Head of caudate nucleus (tissue), 42 donors: ENCODE measurements around the gene CYP27B1.

Experiments used
- DNase-seq, 42 donors: peaks; one replicate each; pipeline versions ENCODE4 v3.0.0 to v3.0.0-alpha.2; 2020 to 2021; ENCODE audit warnings: mixed read lengths in 7 of 42
- intact Hi-C: fragments of 100-400 bp; cut with DNase I; formaldehyde crosslinking; loops from one replicate; pipeline ENCODE4 v1.15.0; 2022

CYP27B1 gene

DNA sequence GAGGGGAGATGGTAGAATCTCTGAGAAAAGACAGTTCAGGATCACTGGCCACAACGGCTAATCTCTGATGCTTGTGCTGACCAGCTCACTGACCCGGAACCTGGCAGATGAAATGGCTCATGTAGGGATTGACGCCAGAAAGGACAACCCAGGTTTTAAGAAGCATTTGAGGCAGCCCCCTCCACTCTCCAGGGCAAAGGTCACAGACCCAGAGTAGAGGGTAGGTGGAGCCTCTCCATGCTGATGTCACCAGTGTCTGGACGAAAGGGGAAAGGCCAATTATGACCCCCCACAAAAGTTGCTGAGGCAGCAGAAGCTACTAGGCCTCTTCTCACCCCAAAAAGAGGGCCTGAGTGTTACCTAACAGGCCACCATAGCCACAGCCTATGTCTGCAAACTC lies 3.9 kb upstream of the CYP27B1 start:
- DNase-seq: no peak
- intact Hi-C loops: no loop called here

DNA sequence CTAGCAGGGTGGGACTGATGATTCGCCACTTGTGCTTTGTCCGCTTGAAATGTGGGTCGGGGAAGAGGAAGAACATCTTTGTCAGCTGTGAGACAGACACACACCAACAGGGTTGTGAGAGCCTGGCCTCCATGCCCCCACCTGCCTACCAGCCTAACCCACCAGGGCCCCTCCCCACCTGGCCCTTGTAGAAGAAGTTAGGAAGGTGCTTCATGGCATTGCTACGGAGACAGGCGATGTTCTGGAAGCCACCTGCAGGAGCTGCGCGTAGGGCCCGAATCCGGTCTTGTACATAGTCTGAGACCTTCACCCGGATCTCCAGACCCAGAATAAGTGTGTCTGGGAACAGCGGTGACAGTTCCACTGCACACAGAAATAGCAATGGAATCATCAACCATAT lies 2.7 kb upstream of the CYP27B1 start:
- DNase-seq: no peak
- intact Hi-C loops: no loop called here

DNA sequence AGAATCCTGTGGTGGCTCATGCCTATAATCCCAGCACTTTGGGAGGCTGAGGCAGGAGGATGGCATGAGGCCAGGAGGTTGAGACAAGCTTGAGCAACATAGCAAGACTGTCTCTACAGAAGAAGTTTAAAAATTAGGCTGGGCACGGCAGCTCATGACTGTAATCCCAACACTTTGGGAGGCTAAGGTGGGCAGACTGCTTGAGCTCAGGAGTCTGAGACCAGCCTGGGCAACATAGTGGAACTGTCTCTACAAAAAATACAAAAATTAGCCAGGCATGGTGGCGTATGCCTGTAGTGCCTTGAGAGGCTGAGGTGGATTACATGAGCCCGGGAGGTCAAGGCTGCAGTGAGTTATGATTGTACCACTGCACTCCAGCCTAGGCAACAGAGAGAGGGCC lies 998 bp upstream of the CYP27B1 start:
- intact Hi-C loops: no loop called here
- DNase-seq: no peak

DNA sequence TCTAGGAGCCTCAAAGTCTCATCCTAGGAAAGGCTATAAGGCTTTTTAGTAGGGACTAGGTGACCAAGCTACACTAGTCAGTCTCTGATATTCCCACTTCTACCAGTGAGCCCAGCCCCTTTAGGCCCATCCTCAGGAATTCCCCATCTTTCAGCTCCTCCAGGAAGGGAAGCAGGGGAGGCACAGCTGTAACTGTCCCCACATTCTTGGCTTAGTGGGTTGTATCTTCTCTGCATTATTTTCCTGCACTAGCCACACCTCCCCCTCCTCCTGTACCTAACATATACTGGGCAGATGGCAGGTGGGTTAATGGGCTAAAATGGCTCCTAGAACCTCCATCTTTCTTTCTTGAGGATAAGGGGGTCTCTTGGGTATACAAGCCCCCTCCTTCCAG lies 424 bp upstream of the CYP27B1 start:
- intact Hi-C loops: no loop called here
- DNase-seq: no peak

DNA sequence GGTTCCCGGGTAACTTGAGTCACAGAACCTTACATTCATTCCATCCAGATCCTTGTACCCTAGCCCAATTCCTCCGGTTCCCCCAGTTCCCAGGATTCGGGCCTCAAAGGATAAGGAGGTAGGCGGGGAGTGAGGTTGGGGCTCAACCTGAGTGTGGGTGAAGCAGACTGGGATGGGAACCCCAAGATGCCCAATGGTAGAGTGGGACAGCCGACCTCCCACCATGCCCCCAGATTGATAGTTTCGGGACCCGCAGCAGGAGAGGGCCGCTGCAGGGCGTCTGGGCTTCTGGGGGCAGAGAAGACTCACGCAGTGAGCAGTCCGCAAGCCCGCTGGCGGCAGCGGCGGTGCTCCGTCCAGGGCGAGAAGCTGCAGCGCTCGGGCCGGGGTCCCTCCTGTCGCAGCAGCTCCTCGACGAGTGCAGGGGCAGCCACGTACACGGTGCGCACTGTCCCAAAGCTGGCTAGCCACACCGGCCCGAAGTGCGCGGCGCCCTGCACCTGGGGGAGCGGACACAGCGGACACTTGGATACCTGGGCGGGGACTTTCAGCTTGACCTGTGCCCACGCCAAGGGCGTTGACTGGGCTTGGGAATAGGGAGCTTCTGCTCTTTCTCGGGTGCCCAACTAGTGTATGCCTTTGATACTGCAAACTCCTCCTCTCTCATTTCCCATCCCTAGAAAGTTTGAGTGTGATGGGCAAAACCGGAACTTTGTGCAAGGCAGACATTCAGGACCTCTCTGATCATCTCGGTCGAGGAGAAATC lies 997 bp downstream of the CYP27B1 start:
- intact Hi-C loops: no loop called here
- DNase-seq: no peak

DNA sequence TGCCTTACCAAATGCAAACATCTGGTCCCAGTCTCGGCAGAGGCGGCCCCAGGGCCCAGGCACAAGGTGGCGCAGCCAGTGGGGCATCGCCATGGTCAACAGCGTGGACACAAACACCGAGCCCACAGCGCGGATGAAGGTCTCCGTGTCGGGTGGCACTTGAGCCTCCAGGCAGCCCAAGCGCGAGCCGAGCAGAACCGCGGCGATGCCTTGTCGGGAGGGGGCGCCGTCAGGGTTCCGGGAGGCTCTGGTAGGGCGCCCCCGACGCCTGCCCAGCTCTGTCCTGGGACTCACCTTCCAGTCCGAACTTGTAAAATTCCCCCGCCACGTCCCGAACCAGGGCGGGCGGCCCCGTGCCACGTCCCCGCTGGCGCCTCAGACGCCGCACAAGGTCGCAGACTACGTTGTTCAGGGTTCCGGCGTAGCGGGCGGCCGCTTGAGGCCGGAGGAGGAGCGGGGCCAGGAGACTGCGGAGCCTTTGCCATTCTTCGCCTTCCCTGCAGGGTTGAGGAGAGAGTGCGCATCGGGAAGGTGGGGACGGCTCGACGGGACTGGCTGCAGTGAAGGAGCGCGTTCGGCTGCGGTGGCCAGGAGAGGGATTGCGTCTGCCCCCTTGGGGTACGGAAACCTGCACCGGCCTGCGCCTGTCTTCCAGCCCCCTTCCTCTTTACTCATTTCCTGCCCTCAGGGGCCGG lies 1.7 kb downstream of the CYP27B1 start:
- intact Hi-C loops: no loop called here
- peak in 1 of 42 donors; percentile 31 for DNase-seq

DNA sequence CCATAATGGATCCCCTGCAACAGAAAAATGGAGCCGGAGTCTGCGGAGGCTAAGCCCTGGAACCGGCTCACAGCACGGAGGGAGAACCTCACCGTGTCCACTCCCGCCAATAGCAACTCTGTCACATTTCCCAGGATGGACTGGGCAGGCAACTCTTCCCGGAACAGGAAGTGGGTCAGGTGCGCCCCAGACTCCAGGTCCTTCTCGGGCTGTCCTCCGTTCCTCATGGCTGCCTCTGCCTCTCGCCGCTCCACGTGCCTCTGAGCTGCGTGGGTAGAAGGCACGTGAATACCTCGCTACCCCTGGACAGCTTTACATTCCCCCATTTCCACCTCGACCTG lies 2.2 kb downstream of the CYP27B1 start:
- no peak for DNase-seq
- intact Hi-C loops: no loop called here

DNA sequence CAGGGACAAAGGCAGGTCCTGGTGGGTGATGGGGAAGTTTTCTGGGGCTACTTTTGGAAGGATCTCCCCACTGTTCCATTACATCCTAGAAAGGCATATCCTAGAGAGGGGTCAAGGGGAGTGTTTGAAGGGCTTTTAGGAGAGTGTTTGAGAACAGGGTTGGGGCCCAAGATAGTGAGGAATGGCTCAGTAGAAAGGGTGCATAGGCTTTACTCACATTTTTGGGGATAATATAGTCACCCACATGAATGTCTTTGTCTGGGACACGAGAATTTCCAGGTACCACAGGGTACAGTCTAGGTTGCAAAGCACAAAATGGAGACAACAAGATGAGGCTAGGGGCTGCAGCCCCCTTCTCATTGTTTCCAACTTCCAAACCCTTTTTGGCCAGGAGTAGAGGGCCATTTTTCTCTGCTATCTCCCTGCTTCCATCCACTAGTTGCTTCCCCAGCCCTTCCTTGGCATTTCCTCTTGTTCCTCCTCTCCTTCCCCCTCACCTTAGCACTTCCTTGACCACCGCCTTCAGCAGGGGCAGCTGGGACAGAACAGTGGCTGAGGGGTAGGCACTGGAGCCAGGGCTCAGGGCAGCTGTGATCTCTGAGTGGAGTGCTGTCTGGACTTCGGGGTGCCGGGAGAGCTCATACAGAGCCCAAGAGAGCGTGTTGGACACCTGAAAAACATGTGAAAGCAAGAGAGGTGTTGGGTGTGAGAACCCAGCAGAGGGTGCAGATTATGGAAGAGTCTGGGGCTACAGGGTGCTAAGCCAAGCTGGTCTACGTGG lies 2.8 kb downstream of the CYP27B1 start:
- intact Hi-C loops: no loop called here
- DNase-seq: no peak

DNA sequence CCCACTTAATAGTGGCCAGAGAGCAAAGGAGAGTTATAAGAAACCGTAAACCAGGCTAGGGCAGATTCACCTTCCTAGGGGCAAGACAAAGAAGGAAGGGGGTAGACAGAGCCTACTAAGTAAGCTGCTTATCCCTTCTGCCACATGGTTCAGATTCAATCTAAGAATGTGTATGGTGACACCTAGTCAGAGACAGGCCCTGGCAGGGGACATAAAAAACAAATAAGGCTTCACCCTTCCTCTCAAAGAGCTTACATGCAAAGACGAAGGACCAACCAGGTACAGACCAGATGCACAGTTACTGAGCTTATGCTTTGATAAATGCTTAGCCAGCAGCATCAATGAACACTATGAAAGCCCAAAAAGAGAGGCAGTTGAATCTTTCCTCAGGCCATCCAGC lies 4.4 kb downstream of the CYP27B1 start:
- intact Hi-C loops: no loop called here

DNA sequence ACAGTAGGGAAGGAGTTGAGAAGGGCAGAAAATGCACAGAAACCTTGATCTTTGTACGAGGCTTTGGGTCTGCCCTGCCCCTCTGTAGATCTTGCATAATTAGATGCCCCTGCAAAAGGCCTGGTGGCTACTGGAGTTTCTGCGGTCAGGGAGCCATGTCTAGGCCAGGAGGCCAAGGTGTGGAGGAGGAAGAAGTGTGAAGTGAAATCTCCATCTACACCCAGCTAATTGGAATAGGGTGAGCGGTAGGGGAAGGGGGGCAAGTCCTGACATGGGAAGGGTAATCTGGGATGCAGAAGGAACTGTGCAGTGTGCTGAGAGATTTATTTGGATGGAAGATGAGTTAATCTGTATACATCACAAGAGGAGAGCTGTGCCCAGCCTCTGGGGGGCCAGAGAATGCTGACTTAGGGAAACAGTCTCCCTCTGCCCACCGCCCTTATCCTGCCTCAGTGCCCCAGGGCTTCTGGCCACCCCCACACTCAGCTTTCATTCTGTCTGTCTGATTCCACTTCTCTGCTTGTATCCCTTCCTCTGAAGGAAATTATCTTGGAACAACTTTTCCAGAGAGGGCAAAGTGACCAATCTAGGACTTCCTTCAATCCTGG lies 5.4 kb downstream of the CYP27B1 start:
- intact Hi-C loops: no loop called here
- DNase-seq: no peak

More for the DNA sequence above, 4.4 kb downstream of the CYP27B1 start:
- DNase-seq: no peak

DNA sequence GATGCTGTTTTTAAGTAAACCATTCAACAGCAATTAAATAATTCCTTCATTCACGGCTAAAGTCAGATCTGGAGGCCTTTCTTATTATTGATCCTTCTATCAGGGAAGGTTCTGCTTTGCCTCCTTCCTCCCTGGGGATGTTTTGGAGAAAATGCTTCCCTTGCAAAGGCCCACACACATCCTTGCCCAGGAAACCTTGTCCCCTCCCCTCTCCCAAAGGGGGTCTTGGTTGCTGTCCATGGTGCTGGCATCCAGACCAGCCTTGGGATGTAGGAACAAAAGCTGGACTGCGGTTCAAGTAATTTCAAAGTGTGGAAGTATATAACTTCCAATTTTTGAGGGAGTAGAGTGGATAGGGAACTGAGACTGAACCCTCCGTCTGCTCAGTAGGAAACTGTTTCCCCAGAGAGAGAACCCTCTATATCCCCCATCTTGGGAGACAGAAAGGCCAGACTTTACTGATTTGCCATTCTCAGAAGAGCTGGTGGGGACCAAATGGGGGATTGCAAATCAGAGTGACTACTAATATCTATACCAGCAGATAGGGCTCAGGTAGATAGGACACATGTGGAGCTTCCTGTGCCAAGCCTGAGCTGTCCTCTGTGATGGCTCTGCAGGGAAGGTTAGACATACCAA lies 6.4 kb downstream of the CYP27B1 start:
- DNase-seq: no peak
- intact Hi-C loops: no loop called here

DNA sequence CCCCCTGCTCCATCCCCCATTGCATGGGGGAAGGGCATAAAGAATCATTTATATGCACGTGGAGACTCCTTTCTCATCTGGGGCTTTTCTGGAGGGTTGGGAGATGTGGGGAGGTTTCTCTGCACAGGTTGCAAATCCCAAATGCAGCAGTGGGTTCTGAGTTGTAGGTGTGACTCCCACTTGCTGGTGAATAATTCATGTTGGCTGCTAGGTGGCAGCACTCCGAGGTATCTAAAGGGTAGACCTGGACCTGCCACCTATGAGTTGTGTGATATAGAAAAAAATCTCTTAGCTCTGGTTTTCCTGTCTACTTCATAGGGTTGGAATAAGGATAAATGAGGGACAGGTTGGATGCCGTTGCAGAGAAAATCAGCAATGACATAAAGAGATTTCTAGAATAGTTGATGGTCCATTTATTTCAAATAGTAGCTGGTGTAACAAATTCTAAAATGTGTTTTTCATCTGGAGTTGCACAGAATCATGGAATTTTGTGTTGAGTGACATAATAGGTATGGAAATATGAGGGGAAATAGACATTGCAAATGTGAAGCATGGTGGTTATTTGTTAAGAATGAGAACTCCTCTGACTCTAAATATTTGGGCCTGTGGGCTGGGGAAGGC lies 7.4 kb downstream of the CYP27B1 start:
- intact Hi-C loops: no loop called here
- DNase-seq: peak in 17 of 42 donors; percentile 32 to 87 (median 57)

DNA sequence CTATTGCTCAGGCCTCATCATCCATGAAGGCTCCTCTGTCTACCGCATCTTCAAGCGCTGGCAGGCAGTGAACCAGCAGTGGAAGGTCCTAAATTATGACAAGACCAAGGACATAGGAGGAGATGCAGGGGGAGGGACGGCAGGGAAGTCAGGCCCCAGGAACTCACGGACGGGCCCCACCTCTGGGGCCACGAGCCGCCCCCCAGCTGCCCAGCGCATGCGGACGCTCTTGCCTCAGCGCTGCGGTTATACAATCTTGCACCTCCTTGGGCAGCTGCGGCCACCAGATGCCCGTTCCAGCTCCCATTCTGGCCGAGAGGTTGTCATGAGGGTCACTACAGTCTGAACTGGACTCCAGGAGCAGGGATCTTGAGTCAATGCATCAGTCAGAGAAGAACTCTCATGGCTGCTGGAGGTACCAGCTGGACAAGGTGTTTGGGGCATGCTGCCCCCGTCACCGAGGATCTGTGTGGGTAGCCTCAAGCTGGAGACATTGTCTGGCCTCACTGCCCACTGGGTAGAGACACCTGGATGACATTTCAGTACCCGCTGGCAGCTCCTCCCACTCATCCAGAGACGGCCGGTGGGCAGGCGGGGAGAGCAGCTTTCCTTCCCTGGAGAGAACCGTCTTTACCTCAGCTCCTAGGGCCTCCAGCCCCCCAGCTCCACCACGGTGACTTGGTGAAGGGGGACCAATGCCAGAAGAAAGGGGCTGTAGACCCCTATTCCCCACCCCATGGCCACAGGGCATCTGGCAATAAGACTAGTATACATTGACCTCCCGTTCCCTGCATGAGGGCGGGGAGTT lies 8.1 kb downstream of the CYP27B1 start:
- intact Hi-C loops: no loop called here
- DNase-seq: no peak

DNA sequence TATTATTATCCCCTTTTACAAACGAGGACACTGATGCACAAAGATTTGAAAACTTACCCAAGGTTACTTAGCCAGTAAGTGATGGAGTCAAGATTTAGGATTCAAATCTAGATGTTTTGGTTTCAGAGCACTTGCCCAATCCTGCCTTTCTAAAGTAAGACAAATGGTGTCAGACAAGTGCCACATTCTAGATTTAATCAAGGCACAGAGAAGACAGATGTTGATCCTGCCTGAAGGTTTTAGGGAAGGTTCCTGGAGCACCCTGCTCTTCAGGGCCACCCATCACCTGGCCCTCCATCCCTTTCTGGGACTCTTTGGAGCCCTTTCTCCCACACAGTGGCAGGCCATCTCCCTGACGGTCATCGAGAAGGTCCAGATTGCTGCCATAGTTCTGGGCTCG lies 9.1 kb downstream of the CYP27B1 start:
- no peak for DNase-seq
- intact Hi-C loops: no loop called here

DNA sequence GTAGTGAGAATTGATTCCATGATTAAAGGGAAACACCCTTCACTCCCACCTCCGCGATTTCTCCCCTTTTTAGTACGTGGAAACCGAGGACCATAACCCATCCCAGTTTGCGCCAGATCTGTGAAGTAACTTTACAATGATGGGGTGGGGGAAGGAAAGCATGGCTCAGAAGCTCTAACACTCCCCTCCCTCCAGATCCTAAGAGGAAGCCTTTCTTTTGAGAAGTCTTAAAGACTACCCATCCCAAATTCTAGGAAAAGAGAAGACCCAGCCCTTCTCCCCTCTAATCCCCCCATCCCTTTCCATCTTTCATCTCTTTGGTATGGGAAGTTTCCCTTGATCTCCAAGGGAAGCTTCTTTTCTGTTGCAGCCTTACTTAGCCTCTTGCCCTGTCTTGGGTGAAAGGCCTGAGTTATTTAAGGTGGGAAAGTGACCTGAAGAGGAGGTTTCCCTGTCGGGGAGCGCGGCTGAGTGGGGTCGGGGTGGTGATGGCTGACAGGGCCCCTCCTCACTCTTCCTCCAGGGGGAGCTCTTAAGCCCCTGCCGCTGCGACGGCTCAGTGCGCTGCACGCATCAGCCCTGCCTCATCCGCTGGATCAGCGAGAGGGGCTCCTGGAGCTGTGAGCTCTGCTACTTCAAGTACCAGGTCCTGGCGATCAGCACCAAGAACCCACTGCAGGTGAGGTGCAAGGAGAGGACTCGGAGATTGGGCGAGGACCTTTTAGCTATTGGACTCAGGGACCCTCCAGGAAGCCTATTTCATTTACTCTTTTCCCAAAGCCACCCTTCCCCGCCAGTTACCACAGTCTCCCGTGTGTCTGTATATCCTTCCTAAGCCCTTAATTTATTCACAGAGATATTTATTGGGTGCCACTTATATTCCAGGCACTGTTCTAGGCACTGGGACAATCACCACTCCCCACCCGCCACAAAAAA lies 10.2 kb downstream of the CYP27B1 start:
- intact Hi-C loops: no loop called here
- DNase-seq: peak in 5 of 42 donors; percentile 28 to 60 (median 50)

DNA sequence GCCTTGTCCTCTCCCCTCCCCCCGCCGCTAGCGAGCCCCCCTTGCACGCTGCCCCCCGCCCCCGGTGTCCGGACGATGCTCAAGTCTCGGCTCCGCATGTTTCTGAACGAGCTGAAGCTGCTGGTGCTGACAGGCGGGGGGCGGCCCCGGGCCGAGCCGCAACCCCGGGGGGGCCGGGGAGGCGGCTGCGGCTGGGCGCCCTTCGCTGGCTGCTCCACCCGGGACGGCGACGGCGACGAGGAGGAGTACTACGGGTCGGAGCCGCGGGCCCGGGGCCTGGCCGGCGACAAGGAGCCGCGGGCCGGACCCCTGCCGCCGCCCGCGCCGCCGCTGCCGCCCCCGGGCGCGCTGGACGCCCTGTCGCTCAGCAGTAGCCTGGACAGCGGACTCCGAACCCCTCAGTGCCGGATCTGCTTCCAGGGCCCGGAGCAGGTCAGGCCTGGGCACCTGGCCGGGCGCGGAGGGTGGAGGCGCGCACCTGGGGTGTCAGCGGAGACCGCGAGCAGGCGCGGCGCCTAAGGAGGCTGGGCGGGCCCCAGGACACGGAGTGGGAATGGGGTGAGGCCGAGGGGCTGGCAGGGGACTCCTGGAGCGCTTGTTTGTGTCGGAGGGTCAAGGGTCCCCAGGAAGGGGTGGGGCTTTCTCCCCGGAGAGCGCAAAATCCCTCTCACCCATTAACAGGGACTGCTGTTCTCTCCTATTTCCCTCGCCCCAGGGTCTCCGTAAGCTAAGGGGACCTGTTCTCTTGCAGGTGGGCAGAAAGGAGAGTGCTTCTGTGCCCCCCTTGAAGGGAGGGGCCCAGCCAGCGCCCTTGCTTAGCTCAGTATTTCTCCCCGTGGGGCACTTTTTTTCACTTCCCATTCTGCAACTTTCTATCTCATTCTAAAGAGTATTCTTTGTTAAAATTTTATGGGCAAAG lies 11.2 kb downstream of the CYP27B1 start:
- intact Hi-C loops: no loop called here
- peak in 15 of 42 donors; percentile 11 to 58 (median 38) for DNase-seq
